GM21367 (cell line): ENCODE results near the gene SWT1.
"Not testable (repeated sequence)": the region's sequence is repeated elsewhere in the genome, so short reads cannot be mapped to it uniquely, and the experiment has no call there.

Experiments used
- ATAC-seq: cut with Tn5 transposase; IDR thresholded peaks from one replicate; pipeline ENCODE4 v1.9.1; 2021; ENCODE audit not compliant: unreplicated experiment

SWT1 gene

GRCh38 chr1:185317034-185317885, 160.3 kb downstream of the SWT1 start, which contains the start of gene IVNS1ABP:
Gene IVNS1ABP (minus strand): TSS chr1:185317243. CDS start chr1:185309493, 7,750 bp downstream.
- ATAC-seq: peak; percentile 77

- ATAC-seq: peak; percentile 38
These were observed 160.9 kb downstream of the SWT1 start for GRCh38 chr1:185317886-185318310.

GRCh38 chr1:185318431-185319138, 161.6 kb downstream of the SWT1 start:
- no peak for ATAC-seq

- no peak for ATAC-seq
These were observed 162.1 kb downstream of the SWT1 start for GRCh38 chr1:185319139-185319475.

- ATAC-seq: not testable (repeated sequence)
These were observed 164.1 kb downstream of the SWT1 start for GRCh38 chr1:185321104-185321503.

- ATAC-seq: not testable (repeated sequence)
These were observed 164.8 kb downstream of the SWT1 start for GRCh38 chr1:185321653-185322221.

GRCh38 chr1:185322636-185323035, 165.7 kb downstream of the SWT1 start:
- ATAC-seq: no peak

- ATAC-seq: no peak
These were observed 167.2 kb downstream of the SWT1 start for GRCh38 chr1:185324118-185324517.

GRCh38 chr1:185325413-185325812, 168.4 kb downstream of the SWT1 start:
- no peak for ATAC-seq

- ATAC-seq: no peak
These were observed 171.3 kb downstream of the SWT1 start for GRCh38 chr1:185328255-185328654.

GRCh38 chr1:185334182-185334581, 177.2 kb downstream of the SWT1 start:
- ATAC-seq: no peak

- no peak for ATAC-seq
These were observed 180.3 kb downstream of the SWT1 start for GRCh38 chr1:185337246-185337645.

GRCh38 chr1:185338719-185339622, 182.0 kb downstream of the SWT1 start:
- peak; percentile 95 for ATAC-seq

GRCh38 chr1:185341196-185341781, 184.3 kb downstream of the SWT1 start:
- ATAC-seq: no peak
